ENCODE results near the gene ALKAL2.
"Not testable (repeated sequence)": the region's sequence is repeated elsewhere in the genome, so short reads cannot be mapped to it uniquely, and the experiment has no call there.

Gene ALKAL2

DNA sequence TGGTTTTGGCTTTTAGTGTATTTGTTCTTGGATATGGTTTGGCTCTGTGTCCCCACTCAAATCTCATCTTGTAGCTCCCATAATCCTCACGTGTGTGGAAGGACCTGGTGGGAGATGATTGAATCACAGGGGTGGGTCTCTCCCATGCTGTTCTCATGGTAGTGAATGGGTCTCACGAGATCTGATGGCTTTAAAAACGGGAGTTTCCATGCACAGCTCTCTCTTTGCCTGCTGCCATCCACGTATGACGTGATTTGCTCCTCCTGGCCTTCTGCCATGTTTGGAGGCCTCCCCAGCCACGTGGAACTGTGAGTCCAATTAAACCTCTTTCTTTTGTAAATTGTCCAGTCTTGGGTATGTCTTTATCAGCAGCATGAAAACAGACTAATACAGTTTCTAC lies 28.0 kb upstream of the ALKAL2 start:
- H3K9me3 ChIP-seq (ENCODE audit: control insufficient read depth in 1 of 2, low read length in 2 of 2); H3K36me3 ChIP-seq (ENCODE audit: control insufficient read depth in 1 of 2, insufficient read depth in 2 of 2, low read length in 2 of 2); H3K4me3 ChIP-seq (ENCODE audit: low read depth in 1 of 2, low read length in 2 of 2); H3K4me1 ChIP-seq (ENCODE audit: control insufficient read depth in 1 of 2, insufficient read depth in 2 of 2, low read length in 2 of 2); H3K27ac ChIP-seq (ENCODE audit: low read length); H3K27me3 ChIP-seq (ENCODE audit: low read depth, low read length): not testable (repeated sequence)

DNA sequence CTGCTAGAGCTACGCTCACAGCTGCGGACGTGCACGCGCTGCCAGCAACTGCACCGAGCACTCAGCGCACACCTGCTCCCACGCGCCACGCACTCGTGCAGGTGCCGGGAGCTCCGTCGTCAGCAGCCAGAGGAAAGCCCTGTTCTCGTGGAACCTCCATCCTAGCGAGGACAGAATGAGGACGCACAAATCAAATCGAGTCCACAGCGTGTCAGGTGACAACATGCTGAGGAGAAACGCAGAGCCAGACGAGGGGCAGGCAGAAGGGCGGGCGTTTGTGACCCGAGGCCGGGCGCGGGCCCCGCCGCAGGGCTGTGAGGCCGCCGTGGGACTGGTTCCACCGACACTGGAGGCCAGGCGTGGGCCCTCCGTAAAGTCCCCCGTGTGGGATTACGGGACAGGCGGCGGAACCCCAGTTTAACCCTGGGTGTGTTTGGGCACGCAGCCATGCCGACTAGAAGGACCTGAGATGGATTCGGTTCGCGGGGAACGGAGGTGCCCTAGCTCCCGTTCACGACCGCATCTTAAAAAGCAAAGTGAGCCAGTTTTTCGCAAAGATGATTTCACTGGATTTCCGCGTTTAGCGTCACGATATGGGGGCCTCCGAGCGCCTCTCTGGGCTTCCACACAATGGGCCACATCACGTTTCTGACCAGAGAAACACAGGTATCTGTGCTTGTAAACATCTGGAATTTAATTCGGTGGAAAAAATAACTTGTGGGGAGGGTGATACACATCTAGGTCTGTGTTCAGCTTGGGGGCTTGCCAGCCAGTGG lies 26.9 kb upstream of the ALKAL2 start:
- no peak overlapping the region for H3K4me3 ChIP-seq (ENCODE audit: low read depth in 1 of 2, low read length in 2 of 2)
- no peaks in the 10 kb centered on the region for H3K36me3 ChIP-seq (ENCODE audit: control insufficient read depth in 1 of 2, insufficient read depth in 2 of 2, low read length in 2 of 2)
- no peaks in the 10 kb centered on the region for H3K9me3 ChIP-seq (ENCODE audit: control insufficient read depth in 1 of 2, low read length in 2 of 2)
- no peaks in the 10 kb centered on the region for H3K27me3 ChIP-seq (ENCODE audit: low read depth, low read length)
- H3K27ac ChIP-seq (ENCODE audit: low read length) = no peak overlapping the region
- no peaks in the 10 kb centered on the region for H3K4me1 ChIP-seq (ENCODE audit: control insufficient read depth in 1 of 2, insufficient read depth in 2 of 2, low read length in 2 of 2)

DNA sequence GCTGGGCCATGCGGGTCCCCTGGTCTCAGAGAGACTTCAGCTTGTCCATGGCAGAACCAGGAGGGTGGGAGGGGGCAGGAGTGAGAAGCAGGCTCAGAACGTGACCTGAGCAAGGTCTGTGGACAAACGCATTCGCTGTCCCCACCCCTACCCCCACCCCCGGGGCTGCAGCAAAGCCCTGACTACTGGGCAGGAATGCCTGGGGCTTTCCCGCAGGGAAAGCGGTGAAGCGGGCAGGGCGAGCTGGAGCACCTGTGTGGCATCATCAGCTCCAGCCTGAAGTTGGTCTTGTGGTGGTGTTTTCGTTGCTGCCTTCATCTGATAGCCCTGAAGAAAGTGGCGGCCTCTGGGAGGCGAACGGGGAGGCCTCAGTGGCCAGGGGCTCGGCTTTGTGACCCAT lies 26.1 kb upstream of the ALKAL2 start:
- Histone ChIP-seq H3K4me3 (ENCODE audit: low read depth in 1 of 2, low read length in 2 of 2) (no peak overlapping the region), H3K27me3 (ENCODE audit: low read depth, low read length) (no peaks in the 10 kb centered on the region), H3K36me3 (ENCODE audit: control insufficient read depth in 1 of 2, insufficient read depth in 2 of 2, low read length in 2 of 2) (no peaks in the 10 kb centered on the region), H3K9me3 (ENCODE audit: control insufficient read depth in 1 of 2, low read length in 2 of 2) (no peaks in the 10 kb centered on the region), H3K4me1 (ENCODE audit: control insufficient read depth in 1 of 2, insufficient read depth in 2 of 2, low read length in 2 of 2) (no peaks in the 10 kb centered on the region), H3K27ac (ENCODE audit: low read length) (no peak overlapping the region)

DNA sequence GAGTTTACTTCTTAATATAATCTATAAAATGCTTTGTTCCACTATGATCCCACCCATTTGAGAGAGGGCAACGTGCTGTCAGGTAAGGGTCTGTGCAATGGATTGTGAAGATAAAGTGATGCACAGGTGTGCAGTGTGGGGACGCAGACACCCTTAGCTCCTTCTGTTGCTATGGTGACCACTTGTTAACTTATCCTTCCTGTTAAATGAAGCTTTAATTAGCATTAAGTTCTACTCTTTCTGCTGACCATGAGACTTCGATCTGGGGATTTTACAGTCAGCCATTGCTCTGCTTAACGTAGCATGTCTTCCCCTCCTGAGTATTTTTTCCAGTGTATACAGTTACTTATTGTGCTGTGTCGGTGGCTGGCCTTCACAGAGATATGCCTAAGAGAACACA lies 23.1 kb upstream of the ALKAL2 start:
- H3K27ac ChIP-seq (ENCODE audit: low read length) = no peak overlapping the region
- H3K27me3 ChIP-seq (ENCODE audit: low read depth, low read length) = no peaks in the 10 kb centered on the region
- H3K4me3 ChIP-seq (ENCODE audit: low read depth in 1 of 2, low read length in 2 of 2) = no peak overlapping the region
- no peaks in the 10 kb centered on the region for H3K36me3 ChIP-seq (ENCODE audit: control insufficient read depth in 1 of 2, insufficient read depth in 2 of 2, low read length in 2 of 2)
- H3K9me3 ChIP-seq (ENCODE audit: control insufficient read depth in 1 of 2, low read length in 2 of 2) = no peaks in the 10 kb centered on the region
- H3K4me1 ChIP-seq (ENCODE audit: control insufficient read depth in 1 of 2, insufficient read depth in 2 of 2, low read length in 2 of 2) = no peaks in the 10 kb centered on the region

DNA sequence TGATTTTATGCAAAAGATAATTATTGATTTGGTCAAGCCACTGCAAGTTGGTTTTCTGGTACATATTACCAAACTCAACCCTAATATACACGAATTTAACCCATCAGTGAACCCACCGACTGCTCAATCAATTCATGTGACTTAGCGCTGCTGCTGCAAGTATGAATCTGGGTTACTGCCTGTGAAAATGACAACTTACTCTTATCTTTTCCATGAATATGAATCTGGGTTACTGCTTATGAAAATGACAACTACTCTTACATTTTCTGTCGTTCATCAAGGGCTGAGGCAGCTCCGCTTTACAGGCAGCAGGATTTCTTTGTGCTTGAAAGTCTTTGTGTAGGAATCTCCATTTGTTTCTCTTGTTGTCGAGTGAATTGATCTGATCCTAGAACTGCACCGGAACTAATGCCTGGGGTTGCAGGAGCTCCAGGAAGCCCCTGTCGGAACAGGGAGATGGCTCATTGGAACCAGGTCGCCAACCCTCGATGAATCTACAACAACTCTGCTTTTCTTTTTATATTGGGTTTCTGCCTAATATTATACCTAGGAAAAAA lies 22.1 kb upstream of the ALKAL2 start:
- no peak overlapping the region for H3K27ac ChIP-seq (ENCODE audit: low read length)
- no peaks in the 10 kb centered on the region for H3K36me3 ChIP-seq (ENCODE audit: control insufficient read depth in 1 of 2, insufficient read depth in 2 of 2, low read length in 2 of 2)
- H3K4me1 ChIP-seq (ENCODE audit: control insufficient read depth in 1 of 2, insufficient read depth in 2 of 2, low read length in 2 of 2) = no peaks in the 10 kb centered on the region
- H3K9me3 ChIP-seq (ENCODE audit: control insufficient read depth in 1 of 2, low read length in 2 of 2) = no peaks in the 10 kb centered on the region
- no peaks in the 10 kb centered on the region for H3K27me3 ChIP-seq (ENCODE audit: low read depth, low read length)
- no peak overlapping the region for H3K4me3 ChIP-seq (ENCODE audit: low read depth in 1 of 2, low read length in 2 of 2)

DNA sequence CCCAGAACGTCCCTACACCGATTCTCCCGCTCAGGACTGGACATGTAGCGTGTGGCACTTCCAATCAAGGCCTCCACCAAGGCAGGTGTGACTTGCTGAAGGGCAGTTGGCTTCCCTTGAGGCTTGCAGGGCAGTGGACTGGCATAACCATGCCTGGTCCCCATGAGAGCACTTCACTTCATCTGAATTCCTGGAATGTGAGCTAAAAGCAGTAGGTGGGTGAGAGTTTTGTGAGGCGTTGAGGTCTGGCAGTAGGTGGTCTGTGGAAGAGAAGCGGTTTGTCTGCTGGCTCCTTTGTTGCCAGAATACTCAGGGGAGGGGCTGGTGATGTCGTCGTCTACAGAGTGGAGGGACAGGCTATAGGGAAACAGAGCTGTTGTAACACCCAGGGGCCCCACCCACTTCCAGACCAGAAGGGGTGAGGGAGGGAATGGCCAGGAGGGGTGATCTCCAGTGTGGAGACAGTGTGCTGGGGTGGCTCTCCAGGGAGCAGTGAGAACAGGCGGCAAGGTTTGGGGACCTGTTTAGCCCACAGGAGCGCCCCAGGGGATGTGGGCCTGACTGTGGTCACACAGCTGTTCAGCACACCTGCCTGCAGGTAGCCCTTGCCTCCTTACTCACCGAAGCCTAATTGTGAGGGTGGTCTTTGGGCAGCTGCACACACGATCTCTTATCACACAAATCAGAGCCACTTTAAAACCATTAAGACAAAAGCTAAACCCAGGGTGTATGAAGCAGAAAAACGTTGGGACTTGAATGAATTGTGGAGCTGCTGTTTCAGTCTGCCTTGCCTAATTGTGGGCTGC lies 21.5 kb upstream of the ALKAL2 start:
- H3K9me3 ChIP-seq (ENCODE audit: control insufficient read depth in 1 of 2, low read length in 2 of 2) = no peaks in the 10 kb centered on the region
- no peaks in the 10 kb centered on the region for H3K27me3 ChIP-seq (ENCODE audit: low read depth, low read length)
- no peak overlapping the region for H3K27ac ChIP-seq (ENCODE audit: low read length)
- no peaks in the 10 kb centered on the region for H3K4me1 ChIP-seq (ENCODE audit: control insufficient read depth in 1 of 2, insufficient read depth in 2 of 2, low read length in 2 of 2)
- H3K36me3 ChIP-seq (ENCODE audit: control insufficient read depth in 1 of 2, insufficient read depth in 2 of 2, low read length in 2 of 2) = no peaks in the 10 kb centered on the region
- H3K4me3 ChIP-seq (ENCODE audit: low read depth in 1 of 2, low read length in 2 of 2) = no peak overlapping the region

DNA sequence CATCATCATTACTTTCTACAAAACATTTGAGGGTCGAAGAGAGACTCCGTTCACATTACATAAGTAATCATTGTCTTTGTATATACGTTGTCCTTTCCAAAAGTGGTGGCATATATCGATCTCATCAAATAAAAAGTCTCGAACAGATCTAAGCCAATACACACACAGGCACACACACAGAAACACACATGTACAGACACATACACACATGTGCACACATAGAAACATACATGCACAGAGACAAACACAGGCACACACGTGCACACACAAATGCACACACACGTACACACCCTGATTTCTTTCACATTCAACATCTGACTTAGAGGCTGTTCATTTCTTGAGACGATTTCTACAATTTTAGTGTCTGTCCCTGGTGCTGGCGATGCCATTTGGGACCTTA lies 17.5 kb upstream of the ALKAL2 start:
- H3K9me3 ChIP-seq (ENCODE audit: control insufficient read depth in 1 of 2, low read length in 2 of 2) = peaks cover 0 to 10% of the 10 kb centered on the region in 2 donors
- no peaks in the 10 kb centered on the region for H3K4me1 ChIP-seq (ENCODE audit: control insufficient read depth in 1 of 2, insufficient read depth in 2 of 2, low read length in 2 of 2)
- H3K4me3 ChIP-seq (ENCODE audit: low read depth in 1 of 2, low read length in 2 of 2) = no peak overlapping the region
- H3K27ac ChIP-seq (ENCODE audit: low read length) = no peak overlapping the region
- no peaks in the 10 kb centered on the region for H3K27me3 ChIP-seq (ENCODE audit: low read depth, low read length)
- no peaks in the 10 kb centered on the region for H3K36me3 ChIP-seq (ENCODE audit: control insufficient read depth in 1 of 2, insufficient read depth in 2 of 2, low read length in 2 of 2)

DNA sequence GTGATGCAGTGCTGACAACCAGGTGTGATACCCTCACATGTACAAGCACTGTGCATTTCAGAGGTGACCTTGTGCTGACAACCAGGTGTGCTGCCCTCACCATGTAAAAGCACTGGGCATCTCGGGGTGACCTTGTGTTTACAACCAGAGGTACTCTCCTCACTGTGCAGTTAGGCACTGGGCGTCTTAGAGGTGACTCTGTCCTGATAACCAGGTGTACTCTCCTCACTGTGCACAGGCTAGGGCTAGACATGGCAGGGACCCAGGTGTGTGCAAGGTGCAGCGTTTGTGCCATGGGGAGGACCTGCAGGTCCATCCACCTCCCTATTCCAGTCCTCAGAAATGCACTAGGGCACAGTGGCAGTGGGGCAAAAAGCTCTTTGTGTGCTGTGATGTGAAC lies 8.5 kb upstream of the ALKAL2 start:
- H3K4me3 ChIP-seq (ENCODE audit: low read depth in 1 of 2, low read length in 2 of 2) = no peak overlapping the region
- no peak overlapping the region for H3K27ac ChIP-seq (ENCODE audit: low read length)
- no peaks in the 10 kb centered on the region for H3K36me3 ChIP-seq (ENCODE audit: control insufficient read depth in 1 of 2, insufficient read depth in 2 of 2, low read length in 2 of 2)
- H3K27me3 ChIP-seq (ENCODE audit: low read depth, low read length) = no peaks in the 10 kb centered on the region
- H3K9me3 ChIP-seq (ENCODE audit: control insufficient read depth in 1 of 2, low read length in 2 of 2) = no peaks in the 10 kb centered on the region
- no peaks in the 10 kb centered on the region for H3K4me1 ChIP-seq (ENCODE audit: control insufficient read depth in 1 of 2, insufficient read depth in 2 of 2, low read length in 2 of 2)

DNA sequence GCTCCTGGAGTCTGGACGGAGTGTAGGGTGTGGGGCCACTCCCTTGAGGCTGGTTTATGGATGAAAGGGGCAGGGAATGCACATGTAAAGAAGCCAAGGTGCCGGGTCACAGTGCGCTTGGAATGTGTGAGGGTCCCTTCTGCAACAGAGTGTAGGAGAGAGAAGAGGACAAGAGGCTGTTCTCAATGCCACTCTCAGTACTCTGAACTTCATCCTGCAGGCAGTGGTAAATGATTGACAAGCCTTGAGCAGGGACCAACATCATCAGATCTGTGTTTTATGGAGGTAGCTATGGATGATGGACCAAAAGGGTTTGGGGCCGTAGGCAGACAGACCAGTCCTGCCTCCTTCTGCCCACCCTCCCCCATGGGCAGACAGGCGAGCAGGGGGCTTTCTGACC lies 7.2 kb upstream of the ALKAL2 start:
- Histone ChIP-seq H3K9me3 (ENCODE audit: control insufficient read depth in 1 of 2, low read length in 2 of 2) (no peaks in the 10 kb centered on the region), H3K4me3 (ENCODE audit: low read depth in 1 of 2, low read length in 2 of 2) (no peak overlapping the region), H3K4me1 (ENCODE audit: control insufficient read depth in 1 of 2, insufficient read depth in 2 of 2, low read length in 2 of 2) (peaks cover 0 to 2% of the 10 kb centered on the region in 2 donors), H3K27me3 (ENCODE audit: low read depth, low read length) (no peaks in the 10 kb centered on the region), H3K27ac (ENCODE audit: low read length) (no peak overlapping the region), H3K36me3 (ENCODE audit: control insufficient read depth in 1 of 2, insufficient read depth in 2 of 2, low read length in 2 of 2) (no peaks in the 10 kb centered on the region)

DNA sequence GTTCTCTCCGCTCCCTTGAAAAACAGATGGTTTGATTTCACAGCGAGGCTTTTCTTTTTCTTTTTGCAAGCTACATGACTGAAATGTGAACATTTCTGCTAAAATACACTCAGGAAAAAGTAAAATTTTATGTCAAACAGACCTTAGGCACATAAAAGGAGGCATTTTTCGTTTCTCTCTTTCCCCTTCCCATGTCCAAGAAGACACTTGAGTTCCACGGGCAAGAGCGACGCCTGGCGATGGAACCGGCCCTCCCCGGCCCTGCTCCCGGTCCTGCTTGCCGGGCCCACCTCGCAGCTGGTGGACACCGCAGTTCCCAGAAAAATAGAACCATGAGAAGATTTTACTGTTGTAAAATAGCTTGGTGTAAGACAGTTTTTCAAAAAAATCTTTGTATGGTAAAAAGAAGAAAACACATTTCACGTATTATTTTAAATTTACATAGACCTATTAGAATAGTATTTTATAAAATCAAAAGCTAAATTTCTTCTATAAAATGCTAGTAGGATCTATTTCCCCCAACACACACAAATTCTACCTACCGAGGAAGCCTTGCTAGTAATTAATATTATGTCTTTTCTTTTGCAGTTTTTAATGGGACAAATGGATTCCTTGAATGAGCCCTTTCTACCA lies 2.3 kb upstream of the ALKAL2 start:
- Histone ChIP-seq H3K27ac (ENCODE audit: low read length) (no peak overlapping the region), H3K36me3 (ENCODE audit: control insufficient read depth in 1 of 2, insufficient read depth in 2 of 2, low read length in 2 of 2) (no peaks in the 10 kb centered on the region), H3K27me3 (ENCODE audit: low read depth, low read length) (no peaks in the 10 kb centered on the region)

DNA sequence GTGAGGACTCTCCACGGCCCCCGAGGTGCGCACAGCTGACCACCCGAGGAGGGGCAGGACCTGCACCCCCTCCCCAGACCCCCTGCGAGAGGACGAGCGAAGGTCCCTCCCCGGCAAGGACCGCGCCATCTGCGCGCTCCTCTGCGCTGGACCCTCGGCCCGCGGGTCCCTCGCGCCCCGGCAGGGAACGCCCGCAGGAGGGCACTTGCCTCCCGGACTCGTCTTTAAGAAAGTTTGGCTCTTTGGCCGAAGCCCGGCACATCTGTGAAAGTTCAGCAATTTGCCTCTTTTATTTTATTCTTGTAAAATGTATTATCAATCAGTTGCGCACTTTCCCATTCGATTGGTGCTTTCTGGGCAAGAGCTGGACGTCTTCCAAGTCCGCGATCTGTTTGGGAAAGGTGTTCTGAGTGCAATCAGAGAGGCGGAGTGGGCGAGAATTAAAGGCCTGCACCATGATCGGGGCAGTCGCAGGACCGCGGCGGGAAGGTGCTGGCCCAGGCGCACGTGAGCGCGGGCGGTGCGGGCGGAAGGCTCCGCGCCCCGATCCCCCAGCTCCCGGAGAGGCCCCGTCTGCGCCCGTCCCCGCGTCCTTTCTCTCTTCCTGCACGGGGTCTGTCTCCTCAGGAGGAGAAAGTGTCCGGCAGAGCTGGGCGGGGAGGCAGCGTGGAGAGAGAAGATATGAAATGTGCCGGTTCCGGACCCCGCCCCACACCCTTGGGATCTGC lies 1.6 kb upstream of the ALKAL2 start:
- peak overlapping the region; percentile 69 to 70 for H3K4me3 ChIP-seq (ENCODE audit: low read depth in 1 of 2, low read length in 2 of 2)
- H3K27ac ChIP-seq (ENCODE audit: low read length) = no peak overlapping the region
- no peaks in the 10 kb centered on the region for H3K36me3 ChIP-seq (ENCODE audit: control insufficient read depth in 1 of 2, insufficient read depth in 2 of 2, low read length in 2 of 2)
- no peaks in the 10 kb centered on the region for H3K27me3 ChIP-seq (ENCODE audit: low read depth, low read length)
- peaks cover 0 to 29% of the 10 kb centered on the region in 2 donors for H3K4me1 ChIP-seq (ENCODE audit: control insufficient read depth in 1 of 2, insufficient read depth in 2 of 2, low read length in 2 of 2)
- H3K9me3 ChIP-seq (ENCODE audit: control insufficient read depth in 1 of 2, low read length in 2 of 2) = no peaks in the 10 kb centered on the region

More for the DNA sequence above, 2.3 kb upstream of the ALKAL2 start:
- Histone ChIP-seq H3K4me1 (ENCODE audit: control insufficient read depth in 1 of 2, insufficient read depth in 2 of 2, low read length in 2 of 2) (peaks cover 0 to 29% of the 10 kb centered on the region in 2 donors), H3K9me3 (ENCODE audit: control insufficient read depth in 1 of 2, low read length in 2 of 2) (no peaks in the 10 kb centered on the region), H3K4me3 (ENCODE audit: low read depth in 1 of 2, low read length in 2 of 2) (peak overlapping the region; percentile 69 to 70)

Measured in muscle layer of duodenum (tissue), 2 donors.